Panc1 (cell line): ENCODE results near the gene C4BPA.

Experiments used
- CTCF ChIP-seq: fragments of 450-650 bp; IDR thresholded peaks from 2 replicates; pipeline ENCODE4 v1.5.1; 2017; ENCODE audit warnings: mild to moderate bottlenecking
- POLR2AphosphoS5 ChIP-seq: IDR thresholded peaks from 2 replicates; pipeline ENCODE4 v1.6.1; 2012; ENCODE audit warnings: mild to moderate bottlenecking, low read depth, low read length, moderate library complexity
- REST ChIP-seq, 2 experiments: IDR thresholded peaks; 2 replicates each; pipeline ENCODE4 v1.6.1; 2011 to 2012; ENCODE audit warnings: low read depth in 2 of 2, control low read depth in 1 of 2, low read length in 1 of 2, mild to moderate bottlenecking in 1 of 2, moderate library complexity in 1 of 2; ENCODE audit not compliant: insufficient read depth in 1 of 2
- SIN3A ChIP-seq: IDR thresholded peaks from 2 replicates; pipeline ENCODE4 v1.6.1; 2012; ENCODE audit warnings: low read depth, mild to moderate bottlenecking, low read length, moderate library complexity, borderline replicate concordance; ENCODE audit not compliant: insufficient read depth
- TCF7L2 ChIP-seq: IDR thresholded peaks from 2 replicates; pipeline ENCODE4 v1.6.1; 2011; ENCODE audit warnings: mild to moderate bottlenecking, low read depth, low read length, inconsistent platforms

GRCh38 chr1:207164086-207164485, 60.1 kb downstream of the C4BPA start:
- no peak for TF ChIP-seq CTCF
- no peak for TF ChIP-seq POLR2AphosphoS5
- TF ChIP-seq REST (IDR thresholded peaks at IDR 0.05; ENCODE audit: insufficient read depth in 1 of 2, low read depth in 2 of 2, low read length in 1 of 2): no peak
- TF ChIP-seq TCF7L2: no peak
- no peak for TF ChIP-seq SIN3A
